Ascending aorta (tissue), 2 donors: ENCODE measurements around the gene RNF217. TPM values are rescaled to one million over a fixed set of nuclear protein-coding genes. Genes with fewer than 3 reads are reported as not detected.

Experiments
- DNase-seq, 2 donors: peaks; one replicate each; pipeline ENCODE4 v3.0.0-alpha.2; 2019; ENCODE audit warnings: low spot score in 2 of 2
- H3K27ac ChIP-seq, 2 donors: fragments of 200-600 bp; sonication (generic); one replicate each; pipeline ENCODE4 v1.5.1; 2016 to 2017; ENCODE audit warnings: mild to moderate bottlenecking in 1 of 2
- H3K27me3 ChIP-seq: fragments of 200-600 bp; sonication (generic); one replicate; pipeline ENCODE4 v1.5.1; 2017
- H3K36me3 ChIP-seq, 2 donors: fragments of 200-600 bp; sonication (generic); one replicate each; pipeline ENCODE4 v1.5.1; 2016
- H3K4me1 ChIP-seq, 2 donors: fragments of 200-600 bp; sonication (generic); one replicate each; pipeline ENCODE4 v1.5.1; 2016 to 2017; ENCODE audit warnings: mild to moderate bottlenecking in 1 of 2
- H3K4me3 ChIP-seq, 2 donors: fragments of 200-600 bp; sonication (generic); one replicate each; pipeline ENCODE4 v1.5.1; 2016 to 2017; ENCODE audit warnings: mild to moderate bottlenecking in 1 of 2
- H3K9me3 ChIP-seq, 2 donors: fragments of 200-600 bp; sonication (generic); one replicate each; pipeline ENCODE4 v1.5.1; 2016
- CTCF ChIP-seq, 3 experiments: fragments of 200-600 bp in 2 of 3; fragments of 450-650 bp in 1 of 3; sonication (generic) in 2 of 3; IDR thresholded peaks; one replicate each; pipeline ENCODE4 v1.5.1; 2016 to 2019; ENCODE audit warnings: antibody characterized with exemption in 3 of 3, mild to moderate bottlenecking in 1 of 3, moderate library complexity in 1 of 3
- intact Hi-C: fragments of 100-400 bp; cut with DNase I; formaldehyde crosslinking; loops from one replicate; pipeline ENCODE4 v1.15.1; 2023
- total RNA-seq: library from RNA; depleted of rRNA; stranded (reverse); fragments of >200 nt; gene quantifications from one replicate; pipeline ENCODE4 v1.1.0, GENCODE V29; 2016

RNF217 gene
- total RNA-seq, 1 donor from 2014 or later, result 7.3 TPM

- no peak overlapping the region for H3K4me3 ChIP-seq
- intact Hi-C loops, result no loop called here
- DNase-seq, result no peak
Observed at GRCh38 chr6:125110056-125110455, 147.8 kb downstream of the RNF217 start.

GRCh38 chr6:125111219-125111983, 149.2 kb downstream of the RNF217 start:
- DNase-seq, result no peak
- no peak overlapping the region for H3K27ac ChIP-seq
- no peak overlapping the region for H3K4me3 ChIP-seq
- H3K36me3 ChIP-seq, result no peaks in the 10 kb centered on the region
- no peak for TF ChIP-seq CTCF (IDR thresholded peaks at IDR 0.05)
- peaks cover 12 to 36% of the 10 kb centered on the region in 2 donors for H3K9me3 ChIP-seq
- intact Hi-C loops, result no loop called here
- no peaks in the 10 kb centered on the region for H3K4me1 ChIP-seq
- no peaks in the 10 kb centered on the region for H3K27me3 ChIP-seq

More at GRCh38 chr6:125110056-125110455, 147.8 kb downstream of the RNF217 start:
- Histone ChIP-seq H3K9me3 (peaks cover 12 to 36% of the 10 kb centered on the region in 2 donors), H3K27me3 (no peaks in the 10 kb centered on the region), H3K36me3 (no peaks in the 10 kb centered on the region), H3K27ac (no peak overlapping the region), H3K4me1 (peaks cover 0 to 2% of the 10 kb centered on the region in 2 donors)
- no peak for TF ChIP-seq CTCF (IDR thresholded peaks at IDR 0.05)

- H3K36me3 ChIP-seq, result no peaks in the 10 kb centered on the region
- no peak overlapping the region for H3K27ac ChIP-seq
- DNase-seq, result no peak
- no peaks in the 10 kb centered on the region for H3K27me3 ChIP-seq
- no peaks in the 10 kb centered on the region for H3K4me1 ChIP-seq
- no peak for TF ChIP-seq CTCF (IDR thresholded peaks at IDR 0.05)
- H3K4me3 ChIP-seq, result no peak overlapping the region
- peaks cover 12 to 36% of the 10 kb centered on the region in 2 donors for H3K9me3 ChIP-seq
- intact Hi-C loops, result no loop called here
Observed at GRCh38 chr6:125112934-125113333, 150.7 kb downstream of the RNF217 start.

GRCh38 chr6:125114248-125114858, 152.1 kb downstream of the RNF217 start:
- intact Hi-C loops, result loop anchor here (1.0 kb wide), 1 partner anchor 244 kb away; no protein-coding TSS in a partner anchor
- no peak overlapping the region for H3K4me3 ChIP-seq
- TF ChIP-seq CTCF (IDR thresholded peaks at IDR 0.05), result peak; percentile 36 to 85 (median 82)
- H3K9me3 ChIP-seq, result peaks cover 12 to 29% of the 10 kb centered on the region in 2 donors
- no peaks in the 10 kb centered on the region for H3K4me1 ChIP-seq
- peak in 1 of 2 donors; percentile 79 for DNase-seq
- H3K27me3 ChIP-seq, result no peaks in the 10 kb centered on the region
- no peaks in the 10 kb centered on the region for H3K36me3 ChIP-seq
- no peak overlapping the region for H3K27ac ChIP-seq

- Histone ChIP-seq H3K27me3 (no peaks in the 10 kb centered on the region), H3K9me3 (peaks cover 11% of the 10 kb centered on the region in 2 donors), H3K27ac (no peak overlapping the region), H3K4me3 (no peak overlapping the region), H3K36me3 (no peaks in the 10 kb centered on the region), H3K4me1 (no peaks in the 10 kb centered on the region)
- intact Hi-C loops, result no loop called here
- no peak for DNase-seq
- TF ChIP-seq CTCF (IDR thresholded peaks at IDR 0.05), result no peak
Observed at GRCh38 chr6:125116170-125116569, 153.9 kb downstream of the RNF217 start.
